NOMO-1 treated with DMSO at 0.1 percent for 48 hours (cell line): ENCODE results near the gene TBL3.
"Not testable (repeated sequence)": the region's sequence is repeated elsewhere in the genome, so short reads cannot be mapped to it uniquely, and the experiment has no call there.

Experiments used
- DNase-seq: peaks from one replicate; lab custom pipeline; 2025; ENCODE audit not compliant: unreplicated experiment; lab: John Stamatoyannopoulos, UW

Gene TBL3

DNA sequence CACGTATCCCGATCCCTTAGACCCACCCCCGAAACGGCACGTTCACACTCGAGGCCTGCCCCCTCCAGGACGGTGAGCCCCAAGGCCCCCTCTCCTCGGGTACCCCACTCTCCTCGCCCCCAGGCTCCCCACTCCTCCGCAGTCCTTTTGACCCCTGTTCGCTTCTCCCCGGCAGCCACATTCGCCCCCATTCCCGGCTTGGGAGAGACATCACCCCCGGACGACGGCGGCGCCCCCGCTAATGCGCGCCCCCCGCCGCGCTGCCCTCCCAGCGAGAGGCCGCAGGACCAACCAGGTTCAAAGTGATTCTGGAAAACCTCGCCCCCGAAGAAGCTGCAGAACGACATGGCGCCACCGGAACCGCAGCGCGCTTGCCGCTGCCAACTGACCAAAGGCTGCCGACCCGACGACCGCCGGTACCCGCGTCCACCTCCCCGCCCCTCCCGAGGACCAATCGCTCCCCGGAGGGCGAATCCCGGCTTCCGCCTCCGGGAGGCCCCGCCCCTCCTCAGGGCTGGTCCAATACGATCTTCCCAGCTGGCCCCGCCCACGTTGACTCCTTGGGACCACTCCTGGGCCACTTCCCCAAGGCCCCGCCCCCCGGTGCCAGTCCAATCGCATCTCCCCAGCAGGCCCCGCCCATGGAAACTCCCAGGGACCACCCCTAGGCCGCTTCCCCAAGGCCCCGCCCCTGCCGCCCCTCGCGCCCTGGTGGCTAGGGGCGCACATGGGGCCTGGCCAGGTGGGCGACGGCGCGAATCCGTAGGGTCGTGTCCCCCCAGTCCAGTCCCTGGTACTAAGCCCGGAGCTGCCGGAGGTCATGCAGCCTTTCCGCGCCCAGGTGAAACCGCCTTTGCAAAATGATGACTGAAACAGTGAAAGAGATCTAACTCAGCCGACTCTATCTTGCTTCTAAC is 28.8 kb upstream of the TBL3 start, which contains the start of gene MSRB1:
Gene MSRB1, minus strand, starts transcription at position 390 of the 917 bp plus-strand sequence. Its CDS starts 43 bp downstream, at position 347.
- DNase-seq, result peak; percentile 99

DNA sequence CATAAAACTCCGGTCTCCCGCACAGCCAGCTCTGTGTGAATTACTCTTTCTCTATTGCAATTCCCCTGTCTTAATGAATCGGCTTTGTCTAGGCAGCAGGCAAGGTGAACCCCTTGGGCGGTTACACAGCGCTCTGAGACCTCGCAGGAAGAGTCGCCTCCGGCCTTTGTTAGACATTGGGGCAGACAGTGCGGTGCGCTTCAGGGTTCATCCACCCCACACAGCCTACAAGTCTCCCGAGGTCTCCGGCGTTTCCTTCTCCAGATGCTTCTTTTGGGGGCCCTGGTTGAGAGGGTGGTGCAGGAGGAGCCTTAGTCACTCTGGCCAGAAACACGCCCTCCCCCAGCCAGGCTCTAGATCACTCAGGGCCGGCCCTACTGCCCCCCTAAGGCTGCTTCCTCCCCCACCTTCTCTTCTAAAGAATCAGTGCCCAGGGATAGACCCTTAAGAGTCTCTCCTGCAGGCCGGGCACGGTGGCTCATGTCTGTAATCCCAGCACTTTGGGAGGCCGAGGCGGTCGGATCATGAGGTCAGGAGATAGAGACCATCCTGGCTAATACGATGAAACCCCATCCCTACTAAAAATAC is 27.1 kb upstream of the TBL3 start:
- no peak for DNase-seq

GRCh38 chr16:1945559-1946391 is 26.1 kb upstream of the TBL3 start:
- DNase-seq, result no peak

- DNase-seq, result no peak
Measured at GRCh38 chr16:1946495-1947368, 25.1 kb upstream of the TBL3 start.

GRCh38 chr16:1947369-1947670 is 24.5 kb upstream of the TBL3 start:
- no peak for DNase-seq

- DNase-seq, result no peak
Measured at GRCh38 chr16:1949507-1949906, 22.3 kb upstream of the TBL3 start.

DNA sequence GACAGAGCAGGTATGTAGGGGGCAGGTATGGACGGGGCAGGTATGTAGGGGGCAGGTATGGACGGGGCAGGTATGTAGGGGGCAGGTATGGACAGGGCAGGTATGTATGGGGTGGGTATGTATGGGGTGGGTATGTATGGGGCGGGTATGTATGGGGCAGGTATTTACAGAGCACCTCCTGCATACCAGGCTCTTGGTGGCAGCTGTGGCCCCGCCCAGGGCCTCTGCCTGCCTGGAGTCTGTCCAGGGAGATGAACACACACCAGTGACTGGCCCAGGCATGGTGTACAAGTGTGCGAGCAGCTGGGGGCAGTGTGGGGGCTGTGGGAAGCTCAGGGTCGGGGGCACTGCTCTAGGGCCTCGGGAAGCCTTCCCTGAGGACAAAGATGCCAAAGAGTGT is 21.8 kb upstream of the TBL3 start:
- DNase-seq, result no peak

DNA sequence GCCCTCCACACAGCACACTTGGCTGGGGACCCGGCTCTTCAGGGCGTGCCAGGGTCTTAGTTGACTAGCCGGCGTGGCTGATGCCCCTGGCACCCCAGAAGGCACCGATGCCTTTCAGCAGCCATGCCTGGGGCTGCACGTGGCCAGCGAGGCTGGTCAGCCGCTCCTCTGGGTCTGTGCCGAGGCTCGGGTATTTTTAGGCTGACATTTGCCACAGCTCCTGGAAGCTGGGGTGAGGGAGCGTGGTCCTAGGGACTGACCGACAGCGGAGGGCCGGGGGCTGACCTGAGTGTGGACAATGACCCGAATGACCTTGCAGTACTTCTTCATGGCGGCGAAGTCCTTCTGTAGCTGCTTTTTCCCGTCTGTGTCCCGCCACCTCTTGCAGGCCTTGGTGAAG is 21.3 kb upstream of the TBL3 start:
- DNase-seq, result no peak

GRCh38 chr16:1953734-1954133 is 18.1 kb upstream of the TBL3 start:
- no peak for DNase-seq

DNA sequence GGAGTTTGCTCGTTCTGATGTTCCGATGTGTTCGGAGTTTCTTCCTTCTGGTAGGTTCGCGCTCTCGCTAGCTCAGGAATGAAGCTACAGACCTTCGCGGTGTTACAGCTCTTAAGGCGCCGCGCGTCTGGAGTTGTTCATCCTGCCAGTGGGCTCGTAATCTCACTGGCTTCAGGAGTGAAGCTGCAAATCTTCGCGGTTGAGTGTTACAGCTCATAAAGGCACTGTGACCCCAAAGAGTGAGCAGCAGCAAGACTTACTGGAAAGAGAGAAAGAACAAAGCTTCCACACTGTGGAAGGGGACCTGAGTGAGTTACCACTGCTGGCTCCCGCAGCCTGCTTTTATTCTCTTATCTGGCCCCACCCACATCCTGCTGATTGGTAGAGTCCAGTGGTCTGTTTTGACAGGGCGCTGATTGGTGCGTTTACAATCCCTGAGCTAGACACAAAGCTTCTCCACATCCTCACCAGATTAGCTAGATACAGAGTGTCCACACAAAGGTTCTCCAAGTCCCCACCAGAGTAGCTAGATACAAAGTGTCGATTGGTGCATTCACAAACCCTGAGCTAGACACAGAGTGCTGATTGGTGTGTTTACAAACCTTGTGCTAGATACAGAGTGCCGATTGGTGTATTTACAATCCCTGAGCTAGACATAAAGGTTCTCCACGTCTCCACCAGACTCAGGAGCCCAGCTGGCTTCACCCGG is 14.3 kb upstream of the TBL3 start:
- DNase-seq, result not testable (repeated sequence)

GRCh38 chr16:1958143-1958491 is 13.7 kb upstream of the TBL3 start:
- not testable (repeated sequence) for DNase-seq

- DNase-seq, result no peak
Measured at GRCh38 chr16:1958715-1959268, 13.1 kb upstream of the TBL3 start.

GRCh38 chr16:1959269-1960039 is 12.4 kb upstream of the TBL3 start, which contains the start of gene NDUFB10:
Gene NDUFB10 (plus strand): TSS chr16:1959538. CDS start chr16:1959625, 87 bp downstream.
- DNase-seq, result peak; percentile 81

GRCh38 chr16:1960665-1961630 is 10.9 kb upstream of the TBL3 start:
- no peak for DNase-seq

DNA sequence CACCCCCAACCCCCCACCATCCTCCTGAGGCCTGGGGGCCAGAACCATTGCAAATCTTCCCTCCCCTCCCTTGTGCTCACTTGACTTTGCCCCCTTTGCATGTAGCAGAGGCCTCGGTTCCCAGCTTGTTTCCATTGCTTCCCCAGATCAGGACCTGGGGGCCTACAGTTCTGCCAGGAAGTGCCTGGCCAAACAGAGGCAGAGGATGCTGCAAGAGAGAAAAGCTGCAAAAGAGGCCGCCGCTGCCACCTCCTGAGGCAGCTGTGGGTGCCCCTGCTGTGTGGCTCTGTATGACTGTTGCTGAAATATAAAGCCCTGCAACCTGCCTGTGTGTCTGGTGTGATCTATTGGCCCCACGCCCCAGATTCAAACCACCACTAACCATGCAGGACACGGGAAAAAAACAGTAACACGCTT is 10.2 kb upstream of the TBL3 start:
- DNase-seq, result no peak

DNA sequence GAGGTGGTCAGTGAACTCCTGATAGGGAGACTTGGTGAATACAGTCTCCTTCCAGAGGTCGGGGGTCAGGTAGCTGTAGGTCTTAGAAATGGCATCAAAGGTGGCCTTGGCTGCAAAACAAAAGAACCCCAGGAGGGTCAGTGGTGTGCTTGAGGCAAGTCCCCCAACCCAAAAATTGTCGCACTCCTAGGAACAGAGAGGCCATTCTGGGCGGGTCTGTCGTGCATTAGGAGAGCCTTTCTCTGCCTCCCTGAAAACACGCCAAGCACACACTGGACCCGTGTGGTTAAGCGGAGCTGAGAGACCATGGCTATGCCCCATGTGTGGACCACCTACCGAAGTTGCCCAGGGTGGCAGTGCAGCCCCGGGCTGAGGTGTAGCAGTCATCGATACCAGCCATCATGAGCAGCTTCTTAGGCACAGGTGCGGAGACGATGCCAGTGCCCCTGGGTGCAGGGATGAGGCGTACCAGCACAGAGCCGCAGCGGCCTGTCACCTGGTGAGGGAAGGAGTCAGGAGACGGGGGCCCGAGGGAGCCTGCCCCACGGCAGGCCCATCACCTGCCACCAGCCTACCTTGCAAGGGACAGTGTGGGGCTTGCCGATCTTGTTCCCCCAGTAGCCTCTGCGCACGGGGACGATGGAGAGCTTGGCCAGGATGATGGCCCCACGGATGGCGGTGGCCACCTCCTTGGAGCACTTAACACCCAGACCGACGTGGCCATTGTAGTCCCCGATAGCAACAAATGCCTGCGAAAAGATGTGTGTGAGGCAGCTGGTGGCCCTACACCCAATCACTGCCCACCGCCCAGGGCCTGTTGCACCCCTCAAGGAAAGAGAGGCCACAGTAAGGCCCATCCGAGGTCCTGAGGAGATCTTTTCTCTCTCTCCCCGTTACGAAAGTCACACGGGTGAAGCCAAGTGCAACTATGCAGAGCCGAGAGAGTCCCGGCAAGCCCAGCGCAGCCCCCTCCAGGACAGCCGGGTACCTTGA is 9.4 kb upstream of the TBL3 start:
- DNase-seq, result not testable (repeated sequence)
